ENCODE data around the gene GRAMD1A.
A peak's percentile ranks its signal among the peaks of the same experiment; 100 is the strongest.

Gene GRAMD1A

GRCh38 chr19:35053667-35054293 is 53.7 kb downstream of the GRAMD1A start:
- TF ChIP-seq ZNF565 (CRISPR knock-in tag; conservative IDR thresholded peaks at IDR 0.05; ENCODE audit: low read depth) (no peak), GLIS3 (CRISPR knock-in tag; IDR thresholded peaks at IDR 0.05) (no peak), BACH2 (CRISPR knock-in tag; IDR thresholded peaks at IDR 0.05; ENCODE audit: borderline replicate concordance) (no peak)

GRCh38 chr19:35054626-35055025 is 54.5 kb downstream of the GRAMD1A start:
- no peak for ATAC-seq
- TF ChIP-seq ESRRG (CRISPR knock-in tag; IDR thresholded peaks at IDR 0.05) (no peak), PPARA (CRISPR knock-in tag; IDR thresholded peaks at IDR 0.05; ENCODE audit: borderline replicate concordance) (no peak), CSRNP3 (CRISPR knock-in tag; IDR thresholded peaks at IDR 0.05) (no peak)

More at GRCh38 chr19:35053667-35054293, 53.7 kb downstream of the GRAMD1A start:
- no peak for ATAC-seq

- no peak for TF ChIP-seq ZNF8 (CRISPR knock-in tag; IDR thresholded peaks at IDR 0.05)
- TF ChIP-seq ZFP30 (CRISPR knock-in tag; IDR thresholded peaks at IDR 0.05) = no peak
- no peak for TF ChIP-seq TOX (CRISPR knock-in tag; IDR thresholded peaks at IDR 0.05; ENCODE audit: borderline replicate concordance)
- no peak for TF ChIP-seq ARNTL (CRISPR knock-in tag; IDR thresholded peaks at IDR 0.05; ENCODE audit: borderline replicate concordance, low read depth)
- TF ChIP-seq ESRRG (CRISPR knock-in tag; IDR thresholded peaks at IDR 0.05) = no peak
- TF ChIP-seq CSRNP3 (CRISPR knock-in tag; IDR thresholded peaks at IDR 0.05) = no peak
- TF ChIP-seq CREB5 (CRISPR knock-in tag; IDR thresholded peaks at IDR 0.05; ENCODE audit: low read depth) = no peak
- TF ChIP-seq GLIS3 (CRISPR knock-in tag; IDR thresholded peaks at IDR 0.05) = no peak
- no peak for TF ChIP-seq TSHZ2 (CRISPR knock-in tag; IDR thresholded peaks at IDR 0.05)
- ATAC-seq = peak; percentile 57
Observed at GRCh38 chr19:35055715-35056179, 55.6 kb downstream of the GRAMD1A start.

- TF ChIP-seq TOX (CRISPR knock-in tag; IDR thresholded peaks at IDR 0.05; ENCODE audit: borderline replicate concordance) = no peak
- no peak for TF ChIP-seq ZNF8 (CRISPR knock-in tag; IDR thresholded peaks at IDR 0.05)
- no peak for TF ChIP-seq SNAI2 (CRISPR knock-in tag; IDR thresholded peaks at IDR 0.05)
- no peak for TF ChIP-seq PPARA (CRISPR knock-in tag; IDR thresholded peaks at IDR 0.05; ENCODE audit: borderline replicate concordance)
- TF ChIP-seq OSR1 (CRISPR knock-in tag; IDR thresholded peaks at IDR 0.05) = no peak
- TF ChIP-seq ARNTL (CRISPR knock-in tag; IDR thresholded peaks at IDR 0.05; ENCODE audit: borderline replicate concordance, low read depth) = no peak
- no peak for ATAC-seq
Observed at GRCh38 chr19:35056513-35057063, 56.5 kb downstream of the GRAMD1A start.

GRCh38 chr19:35058370-35058769 is 58.2 kb downstream of the GRAMD1A start:
- ATAC-seq = no peak
- TF ChIP-seq PATZ1 (CRISPR knock-in tag; IDR thresholded peaks at IDR 0.05; ENCODE audit: borderline replicate concordance) (no peak), OSR1 (CRISPR knock-in tag; IDR thresholded peaks at IDR 0.05) (no peak), ARNTL (CRISPR knock-in tag; IDR thresholded peaks at IDR 0.05; ENCODE audit: borderline replicate concordance, low read depth) (no peak), GLIS3 (CRISPR knock-in tag; IDR thresholded peaks at IDR 0.05) (no peak), TCF4 (CRISPR knock-in tag; IDR thresholded peaks at IDR 0.05; ENCODE audit: borderline replicate concordance) (no peak), ZNF8 (CRISPR knock-in tag; IDR thresholded peaks at IDR 0.05) (no peak), BACH2 (CRISPR knock-in tag; IDR thresholded peaks at IDR 0.05; ENCODE audit: borderline replicate concordance) (no peak), POU6F1 (CRISPR knock-in tag; IDR thresholded peaks at IDR 0.05; ENCODE audit: borderline replicate concordance, low read depth) (no peak), ZNF70 (CRISPR knock-in tag; IDR thresholded peaks at IDR 0.05) (no peak)
